ENCODE data around the gene DEDD. TPM values are rescaled to one million over a fixed set of nuclear protein-coding genes. Genes with fewer than 3 reads are reported as not detected.

Gene DEDD
- polyA plus RNA-seq, 3 donors = 40.9 to 56.3 (median 42.2) TPM

DNA sequence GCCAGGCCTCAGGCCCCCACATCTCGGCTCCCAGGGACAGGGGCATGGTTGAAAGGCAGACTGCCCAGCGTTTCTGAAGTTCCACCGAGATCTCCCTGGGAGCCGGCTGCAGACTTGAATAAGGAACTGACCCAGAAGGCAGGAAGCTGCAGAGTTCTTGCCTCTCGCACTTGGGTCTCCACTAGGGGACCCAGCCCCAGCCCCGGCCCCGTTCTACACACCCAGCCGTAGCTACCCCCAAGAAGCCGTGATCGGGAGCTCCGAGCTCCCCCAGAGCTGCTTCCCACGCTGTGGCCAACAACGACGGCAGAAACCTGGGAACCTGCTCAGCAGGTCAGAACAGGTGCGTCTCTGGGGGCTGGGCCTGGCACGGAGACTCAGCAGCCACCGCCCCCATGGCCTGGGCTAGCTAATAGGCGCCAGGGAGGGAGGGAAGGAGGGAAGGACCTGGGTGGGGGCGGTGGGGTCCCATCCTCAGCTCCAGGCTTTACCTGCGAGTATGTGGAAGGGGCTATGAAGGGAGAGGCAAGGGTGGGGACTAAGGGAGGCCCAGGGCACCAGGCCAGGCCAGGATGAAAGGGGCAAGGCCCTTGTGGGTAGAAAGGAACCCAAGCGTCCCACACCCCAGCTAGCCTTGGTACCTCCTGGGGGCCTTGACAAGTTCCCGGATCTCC, 43.1 kb downstream of the DEDD start, which contains the start of gene NECTIN4:
Gene NECTIN4 (minus strand): TSS at position 308 of the 674 bp plus-strand sequence. CDS start 262 bp downstream, at position 46.
- H3K27ac ChIP-seq (ENCODE audit: low read depth in 1 of 2, low read length in 2 of 2) = peak within 1 kb of the TSS; percentile 3 to 24
- no peaks in the 10 kb centered on the region for H4K20me1 ChIP-seq (ENCODE audit: insufficient read depth, low read length)
- no peaks in the 10 kb centered on the region for H3K9me3 ChIP-seq (replicated peaks in 1 of 2; ENCODE audit: control insufficient read depth in 1 of 2, insufficient read depth in 1 of 2, low read length in 2 of 2)
- intact Hi-C loops (cut with micrococcal nuclease) = no loop called here
- Mint-ChIP-seq H3K4me1 (peaks cover 49% of the 10 kb centered on the region), H3K9me3 (peaks cover 0 to 2% (median 0%) of the 10 kb centered on the region in 7 donors), H3K36me3 (peaks cover 3% of the 10 kb centered on the region in 2 donors), H3K27ac (peak within 1 kb of the TSS; percentile 33 to 89 (median 77)), H3K27me3 (ENCODE audit: low read depth in 3 of 3) (peaks cover 1 to 7% (median 7%) of the 10 kb centered on the region in 3 donors), H3K4me3 (peak within 1 kb of the TSS; percentile 43 to 55)
- H2AFZ ChIP-seq (ENCODE audit: insufficient read depth, low read depth, low read length, poor library complexity, severe bottlenecking) = peak within 1 kb of the TSS; percentile 10
- TF ChIP-seq, protein P1, sequence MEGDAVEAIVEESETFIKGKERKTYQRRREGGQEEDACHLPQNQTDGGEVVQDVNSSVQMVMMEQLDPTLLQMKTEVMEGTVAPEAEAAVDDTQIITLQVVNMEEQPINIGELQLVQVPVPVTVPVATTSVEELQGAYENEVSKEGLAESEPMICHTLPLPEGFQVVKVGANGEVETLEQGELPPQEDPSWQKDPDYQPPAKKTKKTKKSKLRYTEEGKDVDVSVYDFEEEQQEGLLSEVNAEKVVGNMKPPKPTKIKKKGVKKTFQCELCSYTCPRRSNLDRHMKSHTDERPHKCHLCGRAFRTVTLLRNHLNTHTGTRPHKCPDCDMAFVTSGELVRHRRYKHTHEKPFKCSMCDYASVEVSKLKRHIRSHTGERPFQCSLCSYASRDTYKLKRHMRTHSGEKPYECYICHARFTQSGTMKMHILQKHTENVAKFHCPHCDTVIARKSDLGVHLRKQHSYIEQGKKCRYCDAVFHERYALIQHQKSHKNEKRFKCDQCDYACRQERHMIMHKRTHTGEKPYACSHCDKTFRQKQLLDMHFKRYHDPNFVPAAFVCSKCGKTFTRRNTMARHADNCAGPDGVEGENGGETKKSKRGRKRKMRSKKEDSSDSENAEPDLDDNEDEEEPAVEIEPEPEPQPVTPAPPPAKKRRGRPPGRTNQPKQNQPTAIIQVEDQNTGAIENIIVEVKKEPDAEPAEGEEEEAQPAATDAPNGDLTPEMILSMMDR (IDR thresholded peaks at IDR 0.05) = peak; percentile 9
- H3K79me2 ChIP-seq (ENCODE audit: insufficient read depth, low read length) = no peaks in the 10 kb centered on the region
- H3K4me2 ChIP-seq (replicated peaks; ENCODE audit: extremely low read depth, low read length, poor library complexity, severe bottlenecking) = peak within 1 kb of the TSS; percentile 18
- peak in 2 of 3 donors; percentile 51 to 61 for DNase-seq
- H3K9ac ChIP-seq (ENCODE audit: insufficient read depth, low read length, poor library complexity, severe bottlenecking) = no peak within 1 kb of the TSS
- H3K36me3 ChIP-seq (replicated peaks in 1 of 2; ENCODE audit: control insufficient read depth in 1 of 2, insufficient read depth in 2 of 2, low read length in 2 of 2) = no peaks in the 10 kb centered on the region
- no peaks in the 10 kb centered on the region for H3K27me3 ChIP-seq (ENCODE audit: control insufficient read depth in 2 of 2, insufficient read depth in 2 of 2, low read length in 2 of 2)
- no peak within 1 kb of the TSS for H3K4me3 ChIP-seq (replicated peaks in 1 of 3; ENCODE audit: low read depth in 2 of 3, low read length in 3 of 3)
- H3K4me1 ChIP-seq (ENCODE audit: control insufficient read depth in 1 of 2, insufficient read depth in 2 of 2, low read length in 2 of 2) = peaks cover 23 to 29% of the 10 kb centered on the region in 2 donors
- 61% methylated on average over 20 of the region's 22 CpGs for WGBS (ENCODE audit: insufficient coverage)

DNA sequence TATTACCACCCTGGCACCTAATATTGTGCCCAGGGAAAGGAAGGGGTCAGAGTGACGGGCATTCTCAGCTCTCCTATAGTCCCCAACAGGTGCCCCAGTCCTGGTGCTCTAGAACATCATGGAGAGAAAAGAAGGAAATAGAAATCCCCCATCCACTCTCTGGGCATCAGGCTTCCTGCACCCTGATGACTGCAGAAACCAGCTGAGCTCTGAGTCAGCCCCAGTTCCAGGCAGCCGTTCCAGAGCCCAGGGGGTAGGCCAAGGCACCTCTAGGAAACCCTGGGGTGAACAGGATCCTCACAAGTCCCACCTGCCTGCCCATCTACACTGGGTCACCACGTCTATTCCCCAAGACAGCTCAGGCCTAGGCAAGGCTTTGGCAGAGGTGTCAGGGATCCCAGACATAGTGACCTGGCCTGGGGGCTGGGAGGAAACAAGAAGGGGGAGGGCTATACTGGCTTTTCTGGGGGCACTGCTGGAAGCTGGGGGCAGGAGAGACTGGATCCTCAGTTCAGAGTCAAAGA, 43.8 kb downstream of the DEDD start:
- Mint-ChIP-seq H3K27me3 (ENCODE audit: low read depth in 3 of 3) (peaks cover 1 to 6% (median 5%) of the 10 kb centered on the region in 3 donors), H3K4me1 (peaks cover 57% of the 10 kb centered on the region), H3K36me3 (peaks cover 3 to 5% of the 10 kb centered on the region in 2 donors), H3K9me3 (peaks cover 0 to 2% (median 0%) of the 10 kb centered on the region in 7 donors), H3K27ac (peak overlapping the region; percentile 10 to 89 (median 77)), H3K4me3 (peak overlapping the region; percentile 43 to 55)
- Histone ChIP-seq H3K9ac (ENCODE audit: insufficient read depth, low read length, poor library complexity, severe bottlenecking) (no peak overlapping the region), H3K36me3 (replicated peaks in 1 of 2; ENCODE audit: control insufficient read depth in 1 of 2, insufficient read depth in 2 of 2, low read length in 2 of 2) (no peaks in the 10 kb centered on the region), H3K4me2 (replicated peaks; ENCODE audit: extremely low read depth, low read length, poor library complexity, severe bottlenecking) (peak overlapping the region; percentile 18), H3K9me3 (replicated peaks in 1 of 2; ENCODE audit: control insufficient read depth in 1 of 2, insufficient read depth in 1 of 2, low read length in 2 of 2) (no peaks in the 10 kb centered on the region), H3K27ac (ENCODE audit: low read depth in 1 of 2, low read length in 2 of 2) (peak overlapping the region; percentile 3 to 24), H3K79me2 (ENCODE audit: insufficient read depth, low read length) (no peaks in the 10 kb centered on the region), H2AFZ (ENCODE audit: insufficient read depth, low read depth, low read length, poor library complexity, severe bottlenecking) (no peak overlapping the region), H3K4me3 (replicated peaks in 1 of 3; ENCODE audit: low read depth in 2 of 3, low read length in 3 of 3) (no peak overlapping the region), H3K27me3 (ENCODE audit: control insufficient read depth in 2 of 2, insufficient read depth in 2 of 2, low read length in 2 of 2) (no peaks in the 10 kb centered on the region), H4K20me1 (ENCODE audit: insufficient read depth, low read length) (no peaks in the 10 kb centered on the region), H3K4me1 (ENCODE audit: control insufficient read depth in 1 of 2, insufficient read depth in 2 of 2, low read length in 2 of 2) (peaks cover 30 to 36% of the 10 kb centered on the region in 2 donors)
- intact Hi-C loops (cut with micrococcal nuclease) = no loop called here
- TF ChIP-seq, protein P1 (IDR thresholded peaks at IDR 0.05) = no peak
- peak in 2 of 3 donors; percentile 62 to 78 for DNase-seq
- WGBS (ENCODE audit: insufficient coverage) = 0% methylated on average over 1 of the region's 3 CpGs
